Activated CD4-positive, alpha-beta T cell treated with anti-CD3 and anti-CD28 coated beads for 36 hours (primary cell): ENCODE measurements around the gene TMEM163. TPM values are rescaled to one million over a fixed set of nuclear protein-coding genes. Genes with fewer than 3 reads are reported as not detected.

Experiments used
- ATAC-seq: fragments of 200-7000 bp; cut with Tn5 transposase; one replicate; pipeline ENCODE4 v1.10.0; 2021; ENCODE audit warnings: mild to moderate bottlenecking, moderate library complexity
- CTCF ChIA-PET: fragments of 350-600 bp; sonication (Branson Sonifier 250); formaldehyde crosslinking; loops from one replicate; lab custom pipeline; 2021; ENCODE audit warnings: antibody characterized with exemption; lab: Charles Lee
- POLR2A ChIA-PET: fragments of 350-600 bp; sonication (Branson Sonifier 250); formaldehyde crosslinking; loops from one replicate; lab custom pipeline; 2021; ENCODE audit warnings: antibody characterized with exemption, inconsistent platforms; lab: Charles Lee
- DNase-seq: peaks from one replicate; pipeline ENCODE4 v3.0.0-alpha.2; 2020
- H3K27ac Mint-ChIP-seq: one replicate; pipeline ENCODE4 v1.8.0; 2021; ENCODE audit warnings: mixed read lengths
- H3K27me3 Mint-ChIP-seq: one replicate; pipeline ENCODE4 v1.8.0; 2021; ENCODE audit warnings: mixed read lengths
- H3K36me3 Mint-ChIP-seq: one replicate; pipeline ENCODE4 v1.8.0; 2021; ENCODE audit warnings: low read depth, mixed read lengths
- H3K4me1 Mint-ChIP-seq: one replicate; pipeline ENCODE4 v1.8.0; 2021; ENCODE audit warnings: mixed read lengths
- H3K4me3 Mint-ChIP-seq: one replicate; pipeline ENCODE4 v1.8.0; 2021; ENCODE audit warnings: mild to moderate bottlenecking, moderate library complexity, mixed read lengths
- H3K9me3 Mint-ChIP-seq: one replicate; pipeline ENCODE4 v1.8.0; 2021; ENCODE audit warnings: low read depth, mixed read lengths
- intact Hi-C, 2 experiments: fragments of 100-400 bp; cut with DNase I in 1 of 2; cut with micrococcal nuclease in 1 of 2; formaldehyde crosslinking; loops; one replicate each; pipeline versions ENCODE4 v1.14.2 to v1.15.1; 2022 to 2024; cut with DNase I, micrococcal nuclease
- total RNA-seq, 2 experiments: library from RNA; stranded (reverse); gene quantifications; one replicate each; pipeline ENCODE4 v1.2.3, GENCODE V29; 2021

Gene TMEM163
- total RNA-seq, 2 experiments from 2014 or later = 0.11 TPM; not detected in 1

DNA sequence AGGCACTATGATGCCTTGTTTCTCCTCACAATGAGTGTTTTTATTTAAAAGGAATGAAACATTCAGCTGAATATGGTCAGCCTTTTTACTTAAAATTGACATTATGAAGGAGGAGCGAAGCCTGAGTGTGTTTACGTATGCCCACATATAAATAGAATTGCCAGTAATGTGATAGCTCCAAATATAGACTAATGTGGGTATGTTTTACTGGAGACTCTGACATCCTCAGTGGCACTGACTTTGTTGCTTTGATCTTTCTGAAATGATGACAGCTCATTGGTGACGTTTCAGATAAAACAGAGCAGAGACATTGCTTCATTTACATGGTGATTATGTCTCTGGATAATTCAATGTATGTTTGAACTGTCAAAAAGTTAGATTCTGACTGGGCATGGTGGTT is 297.9 kb downstream of the TMEM163 start:
- Mint-ChIP-seq H3K9me3 (no peaks in the 10 kb centered on the region), H3K4me3 (no peak overlapping the region), H3K27me3 (no peaks in the 10 kb centered on the region), H3K27ac (no peak overlapping the region), H3K36me3 (peaks cover 30% of the 10 kb centered on the region), H3K4me1 (peaks cover 3% of the 10 kb centered on the region)
- ATAC-seq (no peak), DNase-seq (no peak)
- intact Hi-C loops = no loop called here
- CTCF ChIA-PET = interaction anchor here (0.6 to 1.3 kb wide), 3 partner anchors 9 to 178 kb away, joined by 3 to 4 read pairs (median 4); no protein-coding TSS in a partner anchor
- POLR2A ChIA-PET = no interaction called here

DNA sequence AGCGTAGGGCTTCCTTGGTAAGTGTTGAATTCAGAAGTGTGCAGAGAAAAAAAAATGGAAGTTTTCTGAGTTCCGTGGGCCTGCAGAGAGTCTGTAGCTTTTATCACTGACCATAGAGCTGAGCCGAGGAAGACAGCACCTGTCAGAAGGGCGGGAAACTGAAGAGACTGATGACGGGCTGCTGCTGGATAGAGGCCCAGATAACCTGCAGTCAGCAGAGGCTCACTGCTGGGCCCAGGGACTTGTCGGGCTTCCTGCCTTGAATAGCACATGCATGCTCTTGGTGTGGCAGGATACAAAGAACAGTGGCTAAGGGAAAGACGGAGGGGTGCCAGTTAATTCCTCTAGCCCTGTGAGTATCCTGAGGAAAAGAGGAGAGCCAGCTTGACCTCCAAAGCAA is 298.5 kb downstream of the TMEM163 start:
- Mint-ChIP-seq H3K27me3 (no peaks in the 10 kb centered on the region), H3K4me1 (peaks cover 3% of the 10 kb centered on the region), H3K4me3 (no peak overlapping the region), H3K27ac (no peak overlapping the region), H3K36me3 (peaks cover 26% of the 10 kb centered on the region), H3K9me3 (no peaks in the 10 kb centered on the region)
- ATAC-seq (no peak), DNase-seq (no peak)
- POLR2A ChIA-PET = no interaction called here
- CTCF ChIA-PET = interaction anchor here (1.1 to 2.2 kb wide), 4 partner anchors 9 to 302 kb away, joined by 3 to 5 read pairs (median 4); no protein-coding TSS in a partner anchor
- intact Hi-C loops = no loop called here

GRCh38 chr2:134417968-134418582 is 300.7 kb downstream of the TMEM163 start:
- intact Hi-C loops = no loop called here
- POLR2A ChIA-PET = no interaction called here

GRCh38 chr2:134416637-134417036 is 302.2 kb downstream of the TMEM163 start:
- Mint-ChIP-seq H3K4me3 (no peak overlapping the region), H3K36me3 (peaks cover 16% of the 10 kb centered on the region), H3K27me3 (no peaks in the 10 kb centered on the region), H3K9me3 (no peaks in the 10 kb centered on the region), H3K27ac (no peak overlapping the region), H3K4me1 (peaks cover 3% of the 10 kb centered on the region)
- CTCF ChIA-PET = interaction anchor here (0.7 to 2.2 kb wide), 2 partner anchors 10 to 298 kb away, joined by 3 to 9 read pairs; no protein-coding TSS in a partner anchor
- ATAC-seq (no peak), DNase-seq (no peak)
- intact Hi-C loops = no loop called here
- POLR2A ChIA-PET = no interaction called here

More at GRCh38 chr2:134417968-134418582, 300.7 kb downstream of the TMEM163 start:
- Mint-ChIP-seq H3K4me1 (no peaks in the 10 kb centered on the region), H3K27me3 (no peaks in the 10 kb centered on the region), H3K4me3 (no peak overlapping the region), H3K36me3 (peaks cover 15% of the 10 kb centered on the region), H3K27ac (no peak overlapping the region), H3K9me3 (no peaks in the 10 kb centered on the region)
- CTCF ChIA-PET = interaction anchor here (0.7 to 2.2 kb wide), 3 partner anchors 33 to 301 kb away, joined by 3 to 5 read pairs (median 5); no protein-coding TSS in a partner anchor
- no peak for ATAC-seq
- no peak for DNase-seq

- ChIA-PET POLR2A (no interaction called here), CTCF (interaction anchor here (2.2 kb wide), 1 partner anchor 297 kb away, joined by 9 read pairs; no protein-coding TSS in a partner anchor)
- Mint-ChIP-seq H3K4me1 (peaks cover 9% of the 10 kb centered on the region), H3K4me3 (no peak overlapping the region), H3K36me3 (peaks cover 16% of the 10 kb centered on the region), H3K27ac (no peak overlapping the region), H3K27me3 (no peaks in the 10 kb centered on the region), H3K9me3 (no peaks in the 10 kb centered on the region)
- DNase-seq (no peak), ATAC-seq (no peak)
- intact Hi-C loops = no loop called here
These were observed 302.8 kb downstream of the TMEM163 start for GRCh38 chr2:134416018-134416417.

DNA sequence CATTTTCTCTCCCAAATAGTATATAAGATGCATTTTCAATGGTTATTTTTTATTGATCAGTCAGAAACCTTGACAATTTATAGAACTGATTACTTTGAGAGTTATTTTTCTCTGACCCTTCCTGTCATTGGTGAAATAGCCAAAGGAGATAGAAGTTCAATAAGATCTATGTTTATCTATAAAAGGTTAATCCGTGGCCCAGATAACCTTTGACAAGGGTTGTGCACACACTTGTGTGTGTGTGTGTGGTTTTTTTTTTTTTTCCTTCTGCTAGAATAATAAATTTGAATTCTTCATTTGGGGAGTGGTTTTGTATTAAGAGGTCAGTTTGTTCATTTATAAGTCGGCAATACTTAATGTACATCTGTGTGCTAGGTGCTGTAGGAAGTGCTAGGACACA is 304.9 kb downstream of the TMEM163 start:
- CTCF ChIA-PET = interaction anchor here (6.2 kb wide), 1 partner anchor 296 kb away, joined by 125 read pairs; no protein-coding TSS in a partner anchor
- H3K4me1 Mint-ChIP-seq = peaks cover 26% of the 10 kb centered on the region
- no peaks in the 10 kb centered on the region for H3K9me3 Mint-ChIP-seq
- POLR2A ChIA-PET = no interaction called here
- DNase-seq = no peak
- no peak overlapping the region for H3K27ac Mint-ChIP-seq
- ATAC-seq = no peak
- no peak overlapping the region for H3K4me3 Mint-ChIP-seq
- no peaks in the 10 kb centered on the region for H3K27me3 Mint-ChIP-seq
- peaks cover 16% of the 10 kb centered on the region for H3K36me3 Mint-ChIP-seq
- intact Hi-C loops = loop anchor here (2.0 to 5.0 kb wide), 5 partner anchors 127 to 527 kb away; partner anchors contain the start of gene MGAT5 (in 1 of the 2)

DNA sequence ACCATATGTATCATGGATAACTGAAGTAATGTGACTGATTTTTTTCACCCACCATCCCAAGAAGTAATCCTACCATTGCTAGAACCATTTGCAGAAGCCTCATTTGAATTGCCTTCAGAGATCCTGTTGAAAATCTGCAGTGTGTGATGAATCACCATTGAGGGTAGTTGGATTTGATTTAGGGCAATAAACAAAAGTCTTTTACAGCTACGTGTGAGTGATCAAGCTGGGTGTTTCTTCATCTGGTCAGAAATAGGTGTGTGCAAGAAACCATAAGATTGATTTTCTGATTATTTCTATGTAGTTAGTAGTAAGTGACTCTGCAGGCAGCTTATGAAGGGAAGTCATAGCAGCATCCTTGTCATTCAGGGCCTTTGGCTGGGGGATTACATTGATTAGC is 305.4 kb downstream of the TMEM163 start:
- H3K4me1 Mint-ChIP-seq = peaks cover 28% of the 10 kb centered on the region
- peaks cover 15% of the 10 kb centered on the region for H3K36me3 Mint-ChIP-seq
- H3K27me3 Mint-ChIP-seq = no peaks in the 10 kb centered on the region
- no peak overlapping the region for H3K27ac Mint-ChIP-seq
- H3K9me3 Mint-ChIP-seq = no peaks in the 10 kb centered on the region
- ChIA-PET CTCF (interaction anchor here (3.0 to 6.2 kb wide), 2 partner anchors 296 to 526 kb away, joined by 21 to 125 read pairs; no protein-coding TSS in a partner anchor), POLR2A (no interaction called here)
- H3K4me3 Mint-ChIP-seq = no peak overlapping the region
- DNase-seq (no peak), ATAC-seq (no peak)
- intact Hi-C loops = loop anchor here (2.0 to 5.0 kb wide), 5 partner anchors 126 to 527 kb away; partner anchors contain the start of gene MGAT5 (in 1 of the 2)

DNA sequence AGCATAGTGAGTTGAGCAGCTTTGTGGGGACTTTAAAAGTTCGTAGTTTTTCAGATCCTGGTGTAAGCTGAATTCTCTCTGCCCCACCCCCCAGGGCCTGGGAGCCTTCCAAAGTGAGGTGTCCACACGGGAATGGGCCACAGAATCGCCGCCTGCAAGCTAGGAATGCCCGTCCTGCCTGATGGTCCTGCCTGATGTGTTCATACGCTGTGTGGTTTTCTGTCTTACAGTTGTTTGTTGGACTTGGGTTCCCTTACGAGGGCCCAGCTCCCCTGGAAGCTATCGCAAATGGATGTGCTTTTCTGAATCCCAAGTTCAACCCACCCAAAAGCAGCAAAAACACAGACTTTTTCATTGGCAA is 306.2 kb downstream of the TMEM163 start:
- Mint-ChIP-seq H3K4me1 (peaks cover 36% of the 10 kb centered on the region), H3K9me3 (no peaks in the 10 kb centered on the region), H3K27ac (no peak overlapping the region), H3K36me3 (peaks cover 9% of the 10 kb centered on the region), H3K4me3 (no peak overlapping the region), H3K27me3 (no peaks in the 10 kb centered on the region)
- no peak for ATAC-seq
- CTCF ChIA-PET = interaction anchor here (1.0 to 6.2 kb wide), 22 partner anchors 9 to 525 kb away, joined by 3 to 125 read pairs (median 5); partner anchors contain the start of gene MGAT5
- intact Hi-C loops = loop anchor here (1.0 to 5.0 kb wide), 7 partner anchors 125 to 526 kb away; partner anchors contain the start of gene MGAT5 (in 1 of the 2)
- no peak for DNase-seq
- POLR2A ChIA-PET = no interaction called here

GRCh38 chr2:134411828-134412638 is 306.8 kb downstream of the TMEM163 start:
- H3K27ac Mint-ChIP-seq = no peak overlapping the region
- CTCF ChIA-PET = interaction anchor here (0.5 to 6.2 kb wide), 41 partner anchors 8 to 525 kb away, joined by 3 to 125 read pairs (median 5); partner anchors contain the start of gene MGAT5

GRCh38 chr2:134411279-134411827 is 307.4 kb downstream of the TMEM163 start:
- DNase-seq = no peak
- CTCF ChIA-PET = interaction anchor here (0.5 to 6.2 kb wide), 41 partner anchors 8 to 524 kb away, joined by 3 to 125 read pairs (median 4); partner anchors contain the start of gene MGAT5
- Mint-ChIP-seq H3K4me1 (peaks cover 43% of the 10 kb centered on the region), H3K36me3 (peaks cover 9% of the 10 kb centered on the region), H3K9me3 (no peaks in the 10 kb centered on the region), H3K27me3 (no peaks in the 10 kb centered on the region), H3K27ac (no peak overlapping the region), H3K4me3 (no peak overlapping the region)
- POLR2A ChIA-PET = interaction anchor here (0.6 to 1.4 kb wide), 3 partner anchors 150 to 293 kb away, joined by 3 to 4 read pairs (median 3); no protein-coding TSS in a partner anchor
- ATAC-seq = no peak
- intact Hi-C loops = loop anchor here in 1 of 2 experiments (5.0 kb wide), 3 partner anchors 124 to 179 kb away; partner anchors contain the start of gene MGAT5

More at GRCh38 chr2:134411828-134412638, 306.8 kb downstream of the TMEM163 start:
- no peaks in the 10 kb centered on the region for H3K27me3 Mint-ChIP-seq
- ATAC-seq (peak; percentile 98), DNase-seq (peak; percentile 82)
- H3K4me3 Mint-ChIP-seq = no peak overlapping the region
- peaks cover 41% of the 10 kb centered on the region for H3K4me1 Mint-ChIP-seq
- intact Hi-C loops = loop anchor here (1.0 to 5.0 kb wide), 7 partner anchors 125 to 526 kb away; partner anchors contain the start of gene MGAT5 (in 1 of the 2)
- H3K9me3 Mint-ChIP-seq = no peaks in the 10 kb centered on the region
- POLR2A ChIA-PET = interaction anchor here (0.6 to 1.4 kb wide), 3 partner anchors 150 to 294 kb away, joined by 3 to 4 read pairs (median 3); no protein-coding TSS in a partner anchor
- H3K36me3 Mint-ChIP-seq = peaks cover 9% of the 10 kb centered on the region
